ENCODE data around the gene COL4A1. TPM values are rescaled to one million over a fixed set of nuclear protein-coding genes. Genes with fewer than 3 reads are reported as not detected.

Gene COL4A1
- total RNA-seq, 1 donor from 2014 or later = 105 TPM

DNA sequence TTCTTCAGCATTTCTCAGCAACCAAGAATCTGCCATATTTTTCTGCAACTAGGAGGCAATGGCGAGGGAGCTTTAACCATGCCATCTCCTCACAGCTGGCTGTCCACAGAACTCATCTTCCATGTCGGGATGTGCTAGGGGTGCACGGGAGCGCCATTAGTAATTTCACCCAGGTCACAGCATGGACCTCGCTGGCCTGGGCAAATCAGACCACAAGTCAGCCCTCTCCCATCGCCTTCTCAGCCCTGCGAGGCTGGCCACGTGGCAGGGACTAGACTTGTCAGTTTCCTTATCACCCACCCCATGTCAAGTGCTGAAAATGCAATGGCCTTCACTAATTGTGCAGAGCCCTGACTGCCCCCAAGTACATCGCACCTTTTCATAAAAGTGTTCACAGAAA, 15.7 kb downstream of the COL4A1 start:
- H3K9me3 ChIP-seq (ENCODE audit: low read depth) = no peaks in the 10 kb centered on the region
- H3K36me3 ChIP-seq = no peaks in the 10 kb centered on the region
- peaks cover 3% of the 10 kb centered on the region for H3K4me1 ChIP-seq
- Mint-ChIP-seq H3K9me3 (peaks cover 12% of the 10 kb centered on the region), H3K27me3 (ENCODE audit: insufficient read depth, low read depth) (peaks cover 2% of the 10 kb centered on the region), H3K4me3 (no peak overlapping the region), H3K36me3 (peaks cover 21% of the 10 kb centered on the region), H3K4me1 (peaks cover 16% of the 10 kb centered on the region), H3K27ac (no peak overlapping the region)
- H3K27ac ChIP-seq = no peak overlapping the region
- no peak for DNase-seq (ENCODE audit: low spot score)
- TF ChIP-seq, protein P1, sequence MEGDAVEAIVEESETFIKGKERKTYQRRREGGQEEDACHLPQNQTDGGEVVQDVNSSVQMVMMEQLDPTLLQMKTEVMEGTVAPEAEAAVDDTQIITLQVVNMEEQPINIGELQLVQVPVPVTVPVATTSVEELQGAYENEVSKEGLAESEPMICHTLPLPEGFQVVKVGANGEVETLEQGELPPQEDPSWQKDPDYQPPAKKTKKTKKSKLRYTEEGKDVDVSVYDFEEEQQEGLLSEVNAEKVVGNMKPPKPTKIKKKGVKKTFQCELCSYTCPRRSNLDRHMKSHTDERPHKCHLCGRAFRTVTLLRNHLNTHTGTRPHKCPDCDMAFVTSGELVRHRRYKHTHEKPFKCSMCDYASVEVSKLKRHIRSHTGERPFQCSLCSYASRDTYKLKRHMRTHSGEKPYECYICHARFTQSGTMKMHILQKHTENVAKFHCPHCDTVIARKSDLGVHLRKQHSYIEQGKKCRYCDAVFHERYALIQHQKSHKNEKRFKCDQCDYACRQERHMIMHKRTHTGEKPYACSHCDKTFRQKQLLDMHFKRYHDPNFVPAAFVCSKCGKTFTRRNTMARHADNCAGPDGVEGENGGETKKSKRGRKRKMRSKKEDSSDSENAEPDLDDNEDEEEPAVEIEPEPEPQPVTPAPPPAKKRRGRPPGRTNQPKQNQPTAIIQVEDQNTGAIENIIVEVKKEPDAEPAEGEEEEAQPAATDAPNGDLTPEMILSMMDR (IDR thresholded peaks at IDR 0.05) = no peak
- TF ChIP-seq EZH2 (IDR thresholded peaks at IDR 0.05) (no peak), EZH2phosphoT487 (IDR thresholded peaks at IDR 0.05) (no peak)
- no peak overlapping the region for H3K9ac ChIP-seq
- H3F3A ChIP-seq (ENCODE audit: low read depth) = no peaks in the 10 kb centered on the region
- no peaks in the 10 kb centered on the region for H3K27me3 ChIP-seq
- no peak overlapping the region for H2AFZ ChIP-seq (replicated peaks)
- no peak overlapping the region for H3K4me2 ChIP-seq
- peaks cover 12% of the 10 kb centered on the region for H3K79me2 ChIP-seq (ENCODE audit: low read depth)
- peaks cover 16% of the 10 kb centered on the region for H4K20me1 ChIP-seq (ENCODE audit: low read depth)
- H3K4me3 ChIP-seq = no peak overlapping the region

DNA sequence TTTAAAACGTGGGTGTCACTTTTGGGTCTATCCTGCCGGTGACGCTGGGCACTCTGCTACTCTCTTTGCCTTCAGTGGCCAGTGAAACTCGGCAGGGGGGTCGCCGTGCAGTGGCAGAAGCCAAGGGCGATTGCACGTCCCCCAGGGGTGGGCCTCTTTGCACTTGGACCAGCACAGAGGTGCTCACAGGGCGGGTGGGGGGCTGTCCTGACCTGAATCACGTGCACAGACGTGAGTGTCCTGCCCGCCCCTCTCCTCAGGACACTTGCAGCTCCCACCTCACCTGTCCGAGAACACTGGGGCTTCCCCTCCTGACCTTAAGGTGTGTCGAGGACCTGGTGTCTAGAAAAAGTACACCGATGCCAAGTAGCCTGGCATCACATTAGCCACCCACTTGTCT, 16.1 kb downstream of the COL4A1 start:
- peaks cover 21% of the 10 kb centered on the region for H3K36me3 Mint-ChIP-seq
- H3K4me3 Mint-ChIP-seq = no peak overlapping the region
- H3K27me3 Mint-ChIP-seq (ENCODE audit: insufficient read depth, low read depth) = peaks cover 2% of the 10 kb centered on the region
- Histone ChIP-seq H4K20me1 (ENCODE audit: low read depth) (peaks cover 16% of the 10 kb centered on the region), H3K4me2 (no peak overlapping the region), H3K27me3 (no peaks in the 10 kb centered on the region), H3K9ac (no peak overlapping the region), H3K4me3 (no peak overlapping the region), H3F3A (ENCODE audit: low read depth) (no peaks in the 10 kb centered on the region), H3K9me3 (ENCODE audit: low read depth) (no peaks in the 10 kb centered on the region), H3K4me1 (peaks cover 3% of the 10 kb centered on the region), H3K36me3 (no peaks in the 10 kb centered on the region), H3K27ac (no peak overlapping the region), H3K79me2 (ENCODE audit: low read depth) (peaks cover 7% of the 10 kb centered on the region), H2AFZ (replicated peaks) (no peak overlapping the region)
- DNase-seq (ENCODE audit: low spot score) = no peak
- TF ChIP-seq EZH2 (IDR thresholded peaks at IDR 0.05) = no peak
- TF ChIP-seq EZH2phosphoT487 (IDR thresholded peaks at IDR 0.05) = no peak
- TF ChIP-seq, protein P1 (IDR thresholded peaks at IDR 0.05) = no peak
- H3K9me3 Mint-ChIP-seq = peaks cover 12% of the 10 kb centered on the region
- peaks cover 13% of the 10 kb centered on the region for H3K4me1 Mint-ChIP-seq
- no peak overlapping the region for H3K27ac Mint-ChIP-seq

DNA sequence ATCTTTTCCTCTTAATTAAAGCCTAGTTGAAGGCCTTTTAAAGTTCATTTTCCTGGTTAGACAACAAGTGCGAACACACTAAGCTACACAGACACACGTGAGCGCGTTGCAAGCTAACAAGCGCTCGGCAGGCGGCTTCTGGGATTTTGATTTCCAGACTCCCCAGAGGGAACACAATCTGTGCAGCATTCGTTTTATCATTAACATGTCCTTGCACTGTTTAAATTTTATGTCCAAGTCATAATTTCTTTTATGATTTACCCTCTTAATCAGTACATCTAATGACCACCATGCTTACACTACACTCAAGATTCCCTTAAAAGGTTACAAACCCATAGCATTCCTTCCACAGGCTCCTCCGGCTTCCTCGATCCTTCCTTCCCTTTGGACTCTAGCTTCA, 16.8 kb downstream of the COL4A1 start:
- Mint-ChIP-seq H3K27ac (no peak overlapping the region), H3K27me3 (ENCODE audit: insufficient read depth, low read depth) (peaks cover 5% of the 10 kb centered on the region), H3K4me1 (peaks cover 13% of the 10 kb centered on the region), H3K9me3 (peaks cover 12% of the 10 kb centered on the region), H3K4me3 (no peak overlapping the region), H3K36me3 (peaks cover 21% of the 10 kb centered on the region)
- Histone ChIP-seq H3K9ac (no peak overlapping the region), H3K4me3 (no peak overlapping the region), H3F3A (ENCODE audit: low read depth) (no peaks in the 10 kb centered on the region), H4K20me1 (ENCODE audit: low read depth) (peaks cover 16% of the 10 kb centered on the region), H3K4me2 (no peak overlapping the region), H3K27ac (no peak overlapping the region), H3K4me1 (peaks cover 3% of the 10 kb centered on the region), H3K9me3 (ENCODE audit: low read depth) (no peaks in the 10 kb centered on the region), H2AFZ (replicated peaks) (no peak overlapping the region), H3K79me2 (ENCODE audit: low read depth) (peaks cover 4% of the 10 kb centered on the region), H3K27me3 (no peaks in the 10 kb centered on the region), H3K36me3 (no peaks in the 10 kb centered on the region)
- TF ChIP-seq, protein P1 (IDR thresholded peaks at IDR 0.05) = no peak
- no peak for TF ChIP-seq EZH2phosphoT487 (IDR thresholded peaks at IDR 0.05)
- TF ChIP-seq EZH2 (IDR thresholded peaks at IDR 0.05) = no peak
- no peak for DNase-seq (ENCODE audit: low spot score)

Measured in neural progenitor cell (in vitro differentiated cells).